GM13977 (cell line): ENCODE results near the gene DDI2.
A peak's percentile ranks its signal among the peaks of the same experiment; 100 is the strongest.

ENCODE experiments used
- DNase-seq: peaks from one replicate; pipeline ENCODE4 v3.0.0; 2012; ENCODE audit warnings: low spot score
- CTCF ChIP-seq: IDR thresholded peaks from 2 replicates; pipeline ENCODE4 v1.5.1; 2012; ENCODE audit warnings: mild to moderate bottlenecking, control low read depth; ENCODE audit not compliant: insufficient read depth; ENCODE audit errors: extremely low read depth, missing control alignments
- in situ Hi-C: fragments of 300-500 bp; cut with MboI; formaldehyde crosslinking; loops from one replicate; pipeline ENCODE4 v1.12.0; 2022; ENCODE audit warnings: low sequenced_read_pairs, low pct_unique_long_range_greater_than_20kb, mixed read lengths, inconsistent platforms; ENCODE audit not compliant: unreplicated experiment

Gene DDI2

GRCh38 chr1:15676688-15677661, 59.7 kb downstream of the DDI2 start:
- no peak for DNase-seq
- no peak for TF ChIP-seq CTCF
- in situ Hi-C loops: no loop called here

- no peak for DNase-seq
- in situ Hi-C loops: no loop called here
- no peak for TF ChIP-seq CTCF
These were observed 61.3 kb downstream of the DDI2 start for GRCh38 chr1:15678578-15678977.

GRCh38 chr1:15680131-15680530, 62.9 kb downstream of the DDI2 start:
- in situ Hi-C loops: no loop called here
- no peak for DNase-seq
- no peak for TF ChIP-seq CTCF

DNA sequence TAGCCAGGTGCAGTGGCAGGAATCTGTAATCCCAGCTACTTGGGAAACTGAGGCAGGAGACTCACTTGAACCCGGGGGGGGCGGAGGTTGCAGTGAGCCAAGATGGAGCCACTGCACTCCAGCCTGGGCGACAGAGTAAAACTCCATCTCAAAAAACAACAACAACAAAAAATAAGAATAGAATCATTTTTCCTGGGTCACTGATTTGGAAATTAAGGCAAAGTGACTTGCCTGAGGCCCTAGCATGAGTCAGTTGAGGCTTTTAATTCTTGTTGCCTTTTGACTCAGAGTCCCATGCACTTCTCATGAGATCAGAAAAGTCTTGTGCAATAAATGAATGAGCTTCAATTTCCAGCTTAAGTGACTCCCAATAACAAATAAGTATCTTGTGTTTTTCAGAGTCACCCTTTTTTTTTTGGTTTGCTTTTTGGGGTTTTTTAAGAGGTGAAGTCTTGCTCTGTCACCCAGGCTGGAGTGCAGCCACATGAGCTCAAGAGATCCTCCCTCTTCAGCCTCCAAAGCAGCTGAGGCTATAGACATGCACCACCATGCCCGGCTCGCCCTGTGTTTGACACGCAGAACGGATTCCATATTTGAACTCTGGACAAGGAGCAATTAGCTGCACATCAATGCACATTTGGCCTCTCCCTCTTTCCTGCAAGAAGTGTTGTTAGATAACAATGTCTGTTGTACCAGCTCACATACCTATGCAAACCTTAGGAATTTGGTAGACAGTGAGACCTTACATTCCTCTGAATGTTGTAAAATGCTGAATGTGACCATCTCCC, 63.5 kb downstream of the DDI2 start:
- DNase-seq: peak; percentile 45
- in situ Hi-C loops: no loop called here

DNA sequence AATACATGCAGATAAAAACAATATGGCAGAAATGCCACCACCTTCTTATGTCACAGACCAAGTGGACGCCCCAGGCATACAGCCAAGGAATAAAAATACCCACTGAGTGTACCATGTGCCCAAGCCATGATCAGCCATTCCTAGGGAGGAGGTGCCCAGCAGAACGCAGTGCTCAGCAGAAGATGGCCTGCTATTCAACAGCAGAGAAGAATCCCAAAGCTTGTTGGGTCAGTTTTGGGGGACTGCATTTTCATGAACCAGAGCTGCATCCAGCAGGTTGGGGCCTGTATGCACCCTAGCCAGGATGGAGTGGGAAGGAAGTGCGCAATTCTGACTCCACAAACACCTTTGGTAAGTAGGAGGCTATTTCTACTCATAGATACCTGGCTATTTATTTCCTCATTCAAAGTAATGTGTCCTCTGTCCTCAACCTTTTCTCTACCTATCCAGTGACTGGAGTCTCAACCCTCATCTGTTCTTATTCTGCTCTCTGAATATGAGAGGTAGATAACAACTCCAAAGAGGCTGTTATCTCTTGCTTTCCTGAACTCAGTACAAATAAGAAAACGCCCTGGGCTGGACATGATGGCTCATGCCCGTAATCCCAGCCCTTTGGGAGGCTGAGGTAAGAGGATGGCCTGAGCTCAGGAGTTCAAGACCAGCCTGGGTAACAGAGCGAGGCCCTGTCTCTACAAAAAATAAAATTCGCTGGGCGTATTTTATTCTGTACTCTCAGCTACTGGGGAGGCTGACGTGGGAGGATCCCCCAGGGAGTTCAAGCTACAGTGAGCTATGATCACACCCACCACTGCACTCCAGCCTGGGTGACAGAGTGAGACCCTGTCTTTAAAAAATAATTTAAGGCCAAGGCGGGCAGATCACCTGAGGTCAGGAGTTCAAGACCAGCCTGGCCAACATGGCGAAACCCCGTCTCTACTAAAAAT, 64.4 kb downstream of the DDI2 start:
- in situ Hi-C loops: no loop called here
- no peak for TF ChIP-seq CTCF

More for the DNA sequence above, 63.5 kb downstream of the DDI2 start:
- TF ChIP-seq CTCF: no peak

DNA sequence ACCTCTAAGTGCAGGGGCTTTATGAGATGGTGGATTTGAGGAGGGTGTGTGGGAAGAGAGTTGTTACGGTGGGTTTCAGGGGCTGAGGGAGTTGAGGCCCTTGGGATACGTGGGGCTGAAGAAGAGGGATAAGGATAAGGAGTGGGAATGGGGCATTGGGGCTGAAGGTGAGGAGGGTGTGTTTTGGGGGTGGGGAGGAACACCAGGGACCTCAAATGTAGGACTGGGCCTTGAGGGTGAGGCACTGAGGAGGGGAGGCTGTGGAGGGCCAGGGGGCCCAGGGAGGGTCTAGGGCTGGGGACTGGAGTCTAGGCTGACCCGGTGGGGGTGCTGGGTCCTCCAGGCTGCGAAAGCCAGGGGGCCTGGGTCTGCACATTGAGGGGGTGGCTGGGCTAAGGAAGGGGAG, 65.7 kb downstream of the DDI2 start:
- TF ChIP-seq CTCF: no peak
- in situ Hi-C loops: no loop called here
- DNase-seq: no peak

More for the DNA sequence above, 64.4 kb downstream of the DDI2 start:
- no peak for DNase-seq
